K562 (cell line): ENCODE results near the gene TAS2R4. TPM values are rescaled to one million over a fixed set of nuclear protein-coding genes. Genes with fewer than 3 reads are reported as not detected.

Experiments used
- ARID2 ChIP-seq: fragments of 450-650 bp; IDR thresholded peaks from 2 replicates; pipeline ENCODE4 v1.6.1; 2017; ENCODE audit warnings: antibody characterized with exemption, mild to moderate bottlenecking
- GATA2 ChIP-seq: sonication (generic); formaldehyde crosslinking; IDR thresholded peaks from 2 replicates; pipeline ENCODE4 v1.4.0; 2020; ENCODE audit warnings: mild to moderate bottlenecking, missing genetic modification reagents
- KAT8 ChIP-seq: fragments of 450-650 bp; IDR thresholded peaks from 2 replicates; pipeline ENCODE4 v1.6.1; 2016; ENCODE audit warnings: low read depth, mild to moderate bottlenecking
- KDM5B ChIP-seq: fragments of 200-600 bp; sonication (generic); IDR thresholded peaks from 2 replicates; pipeline ENCODE4 v1.6.1; 2012; ENCODE audit warnings: low read depth, mild to moderate bottlenecking, moderate library complexity, low read length, control low read depth, inconsistent platforms; ENCODE audit not compliant: insufficient replicate concordance
- NFXL1 ChIP-seq: fragments of 450-650 bp; formaldehyde crosslinking; IDR thresholded peaks from 2 replicates; pipeline ENCODE4 v1.4.0; 2021; ENCODE audit warnings: mild to moderate bottlenecking
- NR2C2 ChIP-seq, 2 experiments: fragments of 200-800 bp in 1 of 2; sonication (Bioruptor generic) in 1 of 2; sonication (generic) in 1 of 2; formaldehyde crosslinking in 1 of 2; IDR thresholded peaks; 2 replicates each; pipeline versions ENCODE4 v1.6.1 to v1.8.0; 2016 to 2022; ENCODE audit warnings: mild to moderate bottlenecking in 1 of 2, missing compliant biosample characterization in 1 of 2, missing genetic modification characterization in 1 of 2, missing genetic modification reagents in 1 of 2
- ZBTB17 ChIP-seq: fragments of 450-650 bp; formaldehyde crosslinking; IDR thresholded peaks from 2 replicates; pipeline ENCODE4 v1.4.0; 2020; ENCODE audit warnings: mild to moderate bottlenecking
- ZNF143 ChIP-seq: sonication (generic); formaldehyde crosslinking; IDR thresholded peaks from 2 replicates; pipeline ENCODE4 v1.9.0; 2022; ENCODE audit warnings: mild to moderate bottlenecking, missing genetic modification reagents
- ZNF146 ChIP-seq: IDR thresholded peaks from one replicate; pipeline ENCODE4 v1.6.1; 2018; ENCODE audit warnings: missing compliant biosample characterization; ENCODE audit not compliant: unreplicated experiment
- polyA plus RNA-seq, 8 experiments: library from polyadenylated mRNA; depleted of rRNA in 4 of 8; stranded (reverse) in 5 of 8; unstranded in 3 of 8; fragments of >200 nt; fragmentation: Nextera tagmentation in 2 of 8; fragmentation: Illumina TruSeq in 1 of 8; extraction: Ambion mirVana in 2 of 8; extraction: Trizol in 1 of 8; gene quantifications; 2 replicates each; pipeline versions ENCODE4 v1.2.1 to v1.2.3, GENCODE V29; 2011 to 2014; ENCODE audit warnings: inconsistent platforms in 1 of 8, missing spikeins in 1 of 8
- total RNA-seq, 7 experiments: library from RNA; depleted of rRNA in 6 of 7; stranded (reverse); fragments of >200 nt in 6 of 7; fragmentation: Illumina TruSeq in 2 of 7; extraction: Trizol in 2 of 7; gene quantifications; 2 replicates each; pipeline versions ENCODE4 v1.2.1 to v1.2.3, GENCODE V29; 2011 to 2021; ENCODE audit warnings: low replicate concordance in 1 of 7
- TF ChIP-seq, protein P1 (sequence below): fragments of 250-450 bp; sonication (Bioruptor Pico); IDR thresholded peaks from 2 replicates; pipeline ENCODE4 v1.5.0; 2021; ENCODE audit warnings: mild to moderate bottlenecking, borderline replicate concordance
- TF ChIP-seq, protein P2 (sequence below): fragments of 450-650 bp; IDR thresholded peaks from 2 replicates; pipeline ENCODE4 v1.6.1; 2016

The TAS2R4 gene
- total and polyA plus RNA-seq, 9 of the 15 experiments (the other 6 are each of a cell fraction or from before 2014, with no cell fraction given), result 0.04 to 2.1 (median 0.68) TPM

DNA sequence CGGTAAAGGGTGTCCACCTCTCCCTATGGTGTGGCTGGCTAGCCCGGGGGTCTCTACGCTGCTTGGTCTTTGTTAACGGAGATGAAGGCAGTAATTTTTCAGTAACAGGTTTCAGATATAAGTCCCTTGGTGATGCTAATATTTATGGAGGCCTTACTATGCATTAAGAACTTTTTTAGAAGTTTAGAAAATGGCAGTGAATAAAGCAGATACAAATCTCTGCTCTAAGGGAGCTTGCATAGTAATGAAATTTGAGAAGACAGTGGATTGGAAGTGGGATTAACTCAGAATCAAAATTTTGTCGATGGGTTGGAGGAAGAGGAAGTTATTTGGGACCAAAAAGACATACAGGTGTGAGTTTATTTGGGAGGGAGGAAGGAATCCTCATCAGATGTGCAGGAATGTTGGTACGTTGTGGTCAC is 37.9 kb upstream of the TAS2R4 start (continued):
- TF ChIP-seq, protein P1, sequence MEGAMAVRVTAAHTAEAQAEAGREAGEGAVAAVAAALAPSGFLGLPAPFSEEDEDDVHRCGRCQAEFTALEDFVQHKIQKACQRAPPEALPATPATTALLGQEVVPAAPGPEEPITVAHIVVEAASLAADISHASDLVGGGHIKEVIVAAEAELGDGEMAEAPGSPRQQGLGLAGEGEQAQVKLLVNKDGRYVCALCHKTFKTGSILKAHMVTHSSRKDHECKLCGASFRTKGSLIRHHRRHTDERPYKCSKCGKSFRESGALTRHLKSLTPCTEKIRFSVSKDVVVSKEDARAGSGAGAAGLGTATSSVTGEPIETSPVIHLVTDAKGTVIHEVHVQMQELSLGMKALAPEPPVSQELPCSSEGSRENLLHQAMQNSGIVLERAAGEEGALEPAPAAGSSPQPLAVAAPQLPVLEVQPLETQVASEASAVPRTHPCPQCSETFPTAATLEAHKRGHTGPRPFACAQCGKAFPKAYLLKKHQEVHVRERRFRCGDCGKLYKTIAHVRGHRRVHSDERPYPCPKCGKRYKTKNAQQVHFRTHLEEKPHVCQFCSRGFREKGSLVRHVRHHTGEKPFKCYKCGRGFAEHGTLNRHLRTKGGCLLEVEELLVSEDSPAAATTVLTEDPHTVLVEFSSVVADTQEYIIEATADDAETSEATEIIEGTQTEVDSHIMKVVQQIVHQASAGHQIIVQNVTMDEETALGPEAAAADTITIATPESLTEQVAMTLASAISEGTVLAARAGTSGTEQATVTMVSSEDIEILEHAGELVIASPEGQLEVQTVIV, result no peak
- TF ChIP-seq KDM5B, result peak; percentile 21
- TF ChIP-seq ZNF146, result no peak
- no peak; the same call in 1 of the 2 replicates for TF ChIP-seq KAT8
- peak; percentile 46; the same call in 1 of the 2 replicates for TF ChIP-seq GATA2 (CRISPR knock-in tag)
- no peak for TF ChIP-seq ZBTB17
- TF ChIP-seq, protein P2, sequence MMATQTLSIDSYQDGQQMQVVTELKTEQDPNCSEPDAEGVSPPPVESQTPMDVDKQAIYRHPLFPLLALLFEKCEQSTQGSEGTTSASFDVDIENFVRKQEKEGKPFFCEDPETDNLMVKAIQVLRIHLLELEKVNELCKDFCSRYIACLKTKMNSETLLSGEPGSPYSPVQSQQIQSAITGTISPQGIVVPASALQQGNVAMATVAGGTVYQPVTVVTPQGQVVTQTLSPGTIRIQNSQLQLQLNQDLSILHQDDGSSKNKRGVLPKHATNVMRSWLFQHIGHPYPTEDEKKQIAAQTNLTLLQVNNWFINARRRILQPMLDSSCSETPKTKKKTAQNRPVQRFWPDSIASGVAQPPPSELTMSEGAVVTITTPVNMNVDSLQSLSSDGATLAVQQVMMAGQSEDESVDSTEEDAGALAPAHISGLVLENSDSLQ, result no peak
- TF ChIP-seq NFXL1 (CRISPR knock-in tag), result 0 out of 2 replicates have a peak, but pooled peaks have one; percentile 6
- no peak for TF ChIP-seq ZNF143 (CRISPR knock-in tag)
- no peak for TF ChIP-seq ARID2
- no peak for TF ChIP-seq NR2C2 (CRISPR knock-in tag; IDR thresholded peaks at IDR 0.05)
- TF ChIP-seq NR2C2 (tag; IDR thresholded peaks at IDR 0.05), result no peak; the same call in none of the 2 replicates
